Endothelial cell of coronary artery (primary cell): ENCODE data around the gene CNNM2. TPM values are rescaled to one million over a fixed set of nuclear protein-coding genes. Genes with fewer than 3 reads are reported as not detected.

ENCODE experiments used
- total RNA-seq: library from RNA; depleted of rRNA; stranded (reverse); fragments of >200 nt; gene quantifications from 2 replicates; pipeline ENCODE4 v1.2.3, GENCODE V29; 2014

CNNM2 gene
- 2.9 and 3.9 TPM in 2 replicates for total RNA-seq

GRCh38 chr10:102917962-102918816 lies at the start of gene CNNM2:
Gene CNNM2, plus strand, starts transcription at chr10:102918294. Its CDS starts 187 bp downstream, at chr10:102918481.

DNA sequence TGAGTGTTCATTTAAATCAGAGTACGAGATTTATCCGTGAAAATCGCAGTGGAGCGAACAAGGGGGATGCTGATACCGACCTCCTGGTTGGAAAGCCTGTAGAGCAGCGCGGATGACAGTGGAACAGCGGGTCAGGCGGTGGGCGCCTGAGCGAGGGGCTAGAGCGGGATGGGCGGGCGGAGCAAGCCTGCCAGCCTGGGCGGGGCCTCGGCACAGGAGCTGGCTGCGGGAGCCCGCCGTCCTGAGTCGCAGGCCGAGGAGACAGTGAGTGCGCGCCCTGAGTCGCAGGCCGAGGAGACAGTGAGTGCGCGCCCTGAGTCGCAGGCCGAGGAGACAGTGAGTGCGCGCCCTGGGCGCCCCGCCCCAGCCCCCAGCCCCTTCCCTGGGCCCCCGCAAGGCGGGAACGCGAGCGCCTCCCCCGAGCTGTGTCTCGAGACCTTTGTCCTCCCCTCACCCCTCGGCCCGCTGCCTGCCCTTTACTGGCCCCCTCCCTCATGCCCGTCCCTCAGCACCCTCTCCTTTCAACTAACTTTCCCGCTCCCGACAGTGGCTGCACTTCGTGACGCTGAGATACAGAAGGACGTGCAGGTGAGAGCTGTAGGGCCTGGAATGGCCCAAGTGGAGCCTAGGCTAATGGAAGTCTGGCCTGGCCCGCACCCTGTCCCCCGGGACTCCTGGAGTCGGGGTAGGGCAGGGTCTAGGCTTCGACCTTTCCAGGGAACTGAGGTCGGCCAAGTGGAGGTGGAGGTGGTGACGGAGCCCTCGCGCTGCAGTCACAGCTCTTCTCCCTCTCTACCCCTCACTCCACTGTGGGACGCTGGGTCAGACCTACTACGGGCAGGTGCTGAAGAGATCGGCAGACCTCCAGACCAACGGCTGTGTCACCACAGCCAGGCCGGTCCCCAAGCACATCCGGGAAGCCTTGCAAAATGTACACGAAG lies 48.6 kb upstream of the CNNM2 start, which contains the start of gene AS3MT:
TSS of gene AS3MT (plus strand) at position 213 of the 941 bp plus-strand sequence. CDS start at position 336, 123 bp downstream.

Other genes with a start within 250 kb of the CNNM2 start
- 6.1 and 6.6 TPM in 2 replicates for gene ARL3, start 203.9 kb upstream of the CNNM2 start, total RNA-seq
- gene SFXN2, start 203.7 kb upstream of the CNNM2 start, total RNA-seq, result 2.7 and 6.4 TPM in 2 replicates
- 39.2 and 43.9 TPM in 2 replicates for gene WBP1L, start 174.3 kb upstream of the CNNM2 start, total RNA-seq
- not detected in 2 replicates for gene CYP17A1, start 80.9 kb upstream of the CNNM2 start, total RNA-seq
- 13.1 and 13.9 TPM in 2 replicates for gene BORCS7, start 64.0 kb upstream of the CNNM2 start, total RNA-seq
- gene AS3MT, start 48.8 kb upstream of the CNNM2 start, total RNA-seq, result 0.09 and 1.5 TPM in 2 replicates